OCI-LY1 (cell line): ENCODE results near the gene DSTYK.

Experiments used
- H2AFZ ChIP-seq: fragments of 200-600 bp; sonication (generic), shearing (Covaris generic); 2 replicates; pipeline ENCODE4 v1.6.0; 2014; ENCODE audit warnings: antibody characterized with exemption, mild to moderate bottlenecking, low read length
- H3F3A ChIP-seq: fragments of 200-600 bp; sonication (generic), shearing (Covaris generic); 2 replicates; pipeline ENCODE4 v1.6.0; 2014; ENCODE audit warnings: mild to moderate bottlenecking, antibody characterized with exemption, low read length, moderate library complexity; ENCODE audit not compliant: insufficient read depth
- H3K27ac ChIP-seq: fragments of 200-600 bp; sonication (generic); 2 replicates; pipeline ENCODE4 v1.5.1; 2014; ENCODE audit warnings: low read length, mixed run types, mild to moderate bottlenecking, low read depth; ENCODE audit not compliant: poor library complexity, severe bottlenecking
- H3K27me3 ChIP-seq: fragments of 200-600 bp; sonication (generic); 2 replicates; pipeline ENCODE4 v1.6.0; 2014; ENCODE audit warnings: antibody characterized with exemption, mild to moderate bottlenecking, low read length, moderate library complexity; ENCODE audit not compliant: insufficient read depth
- H3K36me3 ChIP-seq: fragments of 200-600 bp; sonication (generic); 2 replicates; pipeline ENCODE4 v1.6.1; 2014; ENCODE audit warnings: mild to moderate bottlenecking, antibody characterized with exemption, low read length, moderate library complexity, mixed read lengths; ENCODE audit not compliant: insufficient read depth
- H3K4me1 ChIP-seq: fragments of 200-600 bp; sonication (generic); 2 replicates; pipeline ENCODE4 v1.5.1; 2014; ENCODE audit warnings: mild to moderate bottlenecking, low read length, moderate library complexity; ENCODE audit not compliant: insufficient read depth, severe bottlenecking
- H3K4me2 ChIP-seq: fragments of 200-600 bp; sonication (generic), shearing (Covaris generic); 2 replicates; pipeline ENCODE4 v1.6.1; 2014; ENCODE audit warnings: low read length
- H3K4me3 ChIP-seq: fragments of 200-600 bp; sonication (generic); 2 replicates; pipeline ENCODE4 v1.5.1; 2014; ENCODE audit warnings: low read length, low read depth, mild to moderate bottlenecking, mixed read lengths; ENCODE audit not compliant: poor library complexity, severe bottlenecking
- H3K79me2 ChIP-seq: fragments of 200-600 bp; shearing (Covaris generic); 2 replicates; pipeline ENCODE4 v1.6.1; 2016; ENCODE audit warnings: mixed run types, low read length, mixed read lengths; ENCODE audit not compliant: insufficient read depth
- H3K9ac ChIP-seq: fragments of 200-600 bp; sonication (generic), shearing (Covaris generic); 2 replicates; pipeline ENCODE4 v1.6.1; 2014; ENCODE audit warnings: mild to moderate bottlenecking, low read length, mixed read lengths
- H3K9me2 ChIP-seq: fragments of 200-600 bp; sonication (generic), shearing (Covaris generic); 2 replicates; pipeline ENCODE4 v1.6.1; 2014; ENCODE audit warnings: low read depth, mild to moderate bottlenecking, low read length, mixed read lengths
- H3K9me3 ChIP-seq: fragments of 200-600 bp; shearing (Covaris generic); 2 replicates; pipeline ENCODE4 v1.6.1; 2014; ENCODE audit warnings: low read length, mixed read lengths
- H4K20me1 ChIP-seq: fragments of 200-600 bp; sonication (generic), shearing (Covaris generic); 2 replicates; pipeline ENCODE4 v1.6.0; 2016; ENCODE audit warnings: mild to moderate bottlenecking, low read length; ENCODE audit not compliant: insufficient read depth
- EZH2 ChIP-seq: fragments of 200-600 bp; sonication (generic), shearing (Covaris generic); IDR thresholded peaks from 2 replicates; pipeline ENCODE4 v1.8.0; 2017; ENCODE audit warnings: borderline replicate concordance, mixed run types, mild to moderate bottlenecking, antibody characterized with exemption, low read length, moderate library complexity, mixed read lengths
- TF ChIP-seq, protein P1 (sequence below): fragments of 200-600 bp; sonication (generic), shearing (Covaris generic); IDR thresholded peaks from 2 replicates; pipeline ENCODE4 v1.5.1; 2017; ENCODE audit warnings: mild to moderate bottlenecking, antibody characterized with exemption, low read length, moderate library complexity, mixed read lengths

The DSTYK gene

DNA sequence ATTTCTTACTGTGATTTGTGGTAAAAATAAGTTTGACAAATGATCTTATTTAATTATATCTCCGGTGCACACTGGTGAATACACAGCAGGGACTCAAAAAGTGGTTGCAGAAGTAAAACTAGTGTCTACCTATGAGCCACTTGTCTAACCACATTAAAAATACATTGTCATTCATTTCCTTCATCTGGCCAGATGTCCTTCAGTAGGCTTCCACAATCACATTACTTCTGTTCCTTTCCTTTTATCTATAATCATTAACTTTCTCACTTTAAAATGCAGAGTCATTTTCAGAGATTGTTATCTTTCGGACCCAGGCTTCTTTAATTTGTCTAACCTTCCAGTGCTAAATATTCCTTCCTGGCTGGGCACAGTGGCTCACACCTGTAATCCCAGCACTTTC lies 92.8 kb downstream of the DSTYK start:
- no peak overlapping the region for H3K4me2 ChIP-seq
- H3K79me2 ChIP-seq, result peaks cover 48% of the 10 kb centered on the region
- H4K20me1 ChIP-seq, result no peaks in the 10 kb centered on the region
- no peak overlapping the region for H3K27ac ChIP-seq
- H3K4me3 ChIP-seq, result no peak overlapping the region
- H3F3A ChIP-seq, result no peaks in the 10 kb centered on the region
- H3K4me1 ChIP-seq, result peaks cover 29% of the 10 kb centered on the region
- no peak overlapping the region for H3K9ac ChIP-seq
- no peak overlapping the region for H2AFZ ChIP-seq
- no peaks in the 10 kb centered on the region for H3K9me3 ChIP-seq
- TF ChIP-seq EZH2, result no peak
- TF ChIP-seq, protein P1, sequence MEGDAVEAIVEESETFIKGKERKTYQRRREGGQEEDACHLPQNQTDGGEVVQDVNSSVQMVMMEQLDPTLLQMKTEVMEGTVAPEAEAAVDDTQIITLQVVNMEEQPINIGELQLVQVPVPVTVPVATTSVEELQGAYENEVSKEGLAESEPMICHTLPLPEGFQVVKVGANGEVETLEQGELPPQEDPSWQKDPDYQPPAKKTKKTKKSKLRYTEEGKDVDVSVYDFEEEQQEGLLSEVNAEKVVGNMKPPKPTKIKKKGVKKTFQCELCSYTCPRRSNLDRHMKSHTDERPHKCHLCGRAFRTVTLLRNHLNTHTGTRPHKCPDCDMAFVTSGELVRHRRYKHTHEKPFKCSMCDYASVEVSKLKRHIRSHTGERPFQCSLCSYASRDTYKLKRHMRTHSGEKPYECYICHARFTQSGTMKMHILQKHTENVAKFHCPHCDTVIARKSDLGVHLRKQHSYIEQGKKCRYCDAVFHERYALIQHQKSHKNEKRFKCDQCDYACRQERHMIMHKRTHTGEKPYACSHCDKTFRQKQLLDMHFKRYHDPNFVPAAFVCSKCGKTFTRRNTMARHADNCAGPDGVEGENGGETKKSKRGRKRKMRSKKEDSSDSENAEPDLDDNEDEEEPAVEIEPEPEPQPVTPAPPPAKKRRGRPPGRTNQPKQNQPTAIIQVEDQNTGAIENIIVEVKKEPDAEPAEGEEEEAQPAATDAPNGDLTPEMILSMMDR, result no peak
- H3K9me2 ChIP-seq, result no peaks in the 10 kb centered on the region
- no peaks in the 10 kb centered on the region for H3K27me3 ChIP-seq
- H3K36me3 ChIP-seq, result peaks cover 20% of the 10 kb centered on the region; the same call in 1 of the 2 replicates

- no peaks in the 10 kb centered on the region for H3K9me3 ChIP-seq
- no peaks in the 10 kb centered on the region for H3K4me1 ChIP-seq
- 0 out of 2 replicates have a peak, but pooled peaks cover 11% of the 10 kb centered on the region for H3K79me2 ChIP-seq
- no peaks in the 10 kb centered on the region for H3K9me2 ChIP-seq
- H2AFZ ChIP-seq, result no peak overlapping the region
- no peaks in the 10 kb centered on the region for H3K27me3 ChIP-seq
- peaks cover 48% of the 10 kb centered on the region for H3K36me3 ChIP-seq
- H4K20me1 ChIP-seq, result no peaks in the 10 kb centered on the region
- H3K27ac ChIP-seq, result no peak overlapping the region
- H3K9ac ChIP-seq, result no peak overlapping the region
- H3K4me2 ChIP-seq, result no peak overlapping the region
- H3K4me3 ChIP-seq, result no peak overlapping the region
- H3F3A ChIP-seq, result no peaks in the 10 kb centered on the region
- TF ChIP-seq, protein P1, result no peak
- TF ChIP-seq EZH2, result no peak
Measured at GRCh38 chr1:205111354-205111753, 100.1 kb downstream of the DSTYK start.

DNA sequence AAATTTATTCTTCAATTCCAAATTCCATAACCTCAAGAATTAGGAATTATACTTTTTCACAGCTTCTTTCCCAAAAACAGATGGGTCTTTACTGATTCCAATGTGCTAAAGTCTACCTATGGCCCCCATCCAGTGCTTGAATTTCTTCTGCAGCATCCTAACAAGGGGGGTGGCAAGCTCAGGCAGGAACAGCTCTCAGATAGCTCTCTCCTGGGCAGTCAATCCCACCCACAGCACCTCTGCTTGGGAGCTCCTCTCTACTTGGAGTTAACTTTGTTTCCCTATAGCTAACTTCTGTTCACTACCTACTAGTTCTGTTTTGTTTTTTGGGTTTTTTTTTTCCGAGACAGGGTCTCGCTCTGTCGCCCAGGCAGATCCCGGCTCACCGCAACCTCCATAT lies 101.8 kb downstream of the DSTYK start:
- Histone ChIP-seq H3K4me3 (no peak overlapping the region), H3K9ac (no peak overlapping the region), H3K4me1 (no peaks in the 10 kb centered on the region), H3F3A (no peaks in the 10 kb centered on the region), H3K9me2 (no peaks in the 10 kb centered on the region), H3K9me3 (no peaks in the 10 kb centered on the region), H3K36me3 (peaks cover 62% of the 10 kb centered on the region), H2AFZ (no peak overlapping the region), H3K27me3 (no peaks in the 10 kb centered on the region), H3K27ac (no peak overlapping the region), H4K20me1 (no peaks in the 10 kb centered on the region), H3K4me2 (no peak overlapping the region), H3K79me2 (no peaks in the 10 kb centered on the region)
- TF ChIP-seq EZH2, result no peak
- TF ChIP-seq, protein P1, result no peak
